IMR-90 (cell line): Measurements from ENCODE around the gene POLG2.

ENCODE experiments used
- CEBPB ChIP-seq: IDR thresholded peaks from 2 replicates; pipeline ENCODE4 v1.6.1; 2012; ENCODE audit warnings: low read depth, low read length, improper control_type of control experiment
- FOS ChIP-seq: fragments of 150-350 bp; IDR thresholded peaks from 2 replicates; pipeline ENCODE4 v1.6.1; 2016; ENCODE audit warnings: low read depth, low read length
- MAZ ChIP-seq: IDR thresholded peaks from 2 replicates; pipeline ENCODE4 v1.6.1; 2012; ENCODE audit warnings: low read depth, mild to moderate bottlenecking, low read length, improper control_type of control experiment, moderate library complexity, borderline replicate concordance
- POLR2A ChIP-seq: IDR thresholded peaks from 2 replicates; pipeline ENCODE4 v1.6.1; 2012; ENCODE audit warnings: mild to moderate bottlenecking, low read depth, low read length
- RAD21 ChIP-seq: IDR thresholded peaks from 2 replicates; pipeline ENCODE4 v1.6.1; 2012; ENCODE audit warnings: low read length, improper control_type of control experiment
- RCOR1 ChIP-seq: IDR thresholded peaks from 2 replicates; pipeline ENCODE4 v1.6.1; 2012; ENCODE audit warnings: mild to moderate bottlenecking, low read length, improper control_type of control experiment; ENCODE audit not compliant: insufficient replicate concordance
- RFX5 ChIP-seq: IDR thresholded peaks from 2 replicates; pipeline ENCODE4 v1.8.0; 2012; ENCODE audit warnings: low read depth, mild to moderate bottlenecking, low read length, moderate library complexity
- TF ChIP-seq, protein P1 (sequence below): conservative IDR thresholded peaks from 2 replicates; pipeline ENCODE4 v1.5.1; 2012; ENCODE audit warnings: mild to moderate bottlenecking, low read depth, low read length, improper control_type of control experiment
- TF ChIP-seq, protein P2 (sequence below): fragments of 150-350 bp; IDR thresholded peaks from 2 replicates; pipeline ENCODE4 v1.6.1; 2017; ENCODE audit warnings: mild to moderate bottlenecking, antibody characterized with exemption, low read length, low read depth

DNA sequence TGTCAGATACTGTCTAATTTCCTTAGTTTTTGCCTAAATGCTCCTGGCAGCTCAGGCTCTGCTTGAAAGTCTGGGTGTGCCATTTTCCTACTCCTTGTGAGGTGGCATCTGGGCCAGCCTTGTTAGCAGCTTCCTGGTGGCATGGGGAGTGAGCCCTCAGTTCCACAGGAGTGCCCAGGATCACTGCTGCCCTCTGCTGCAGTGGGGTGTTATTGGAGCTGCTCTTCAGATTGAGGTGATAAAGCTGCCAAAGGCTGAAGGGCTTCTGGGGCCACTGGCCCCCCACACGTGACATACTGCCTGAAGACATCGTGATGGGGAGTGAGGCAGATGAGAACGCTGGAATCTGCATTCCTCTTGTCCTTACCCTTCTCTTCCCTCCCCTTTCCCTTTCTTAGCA, 37.3 kb upstream of the POLG2 start:
- TF ChIP-seq, protein P1, sequence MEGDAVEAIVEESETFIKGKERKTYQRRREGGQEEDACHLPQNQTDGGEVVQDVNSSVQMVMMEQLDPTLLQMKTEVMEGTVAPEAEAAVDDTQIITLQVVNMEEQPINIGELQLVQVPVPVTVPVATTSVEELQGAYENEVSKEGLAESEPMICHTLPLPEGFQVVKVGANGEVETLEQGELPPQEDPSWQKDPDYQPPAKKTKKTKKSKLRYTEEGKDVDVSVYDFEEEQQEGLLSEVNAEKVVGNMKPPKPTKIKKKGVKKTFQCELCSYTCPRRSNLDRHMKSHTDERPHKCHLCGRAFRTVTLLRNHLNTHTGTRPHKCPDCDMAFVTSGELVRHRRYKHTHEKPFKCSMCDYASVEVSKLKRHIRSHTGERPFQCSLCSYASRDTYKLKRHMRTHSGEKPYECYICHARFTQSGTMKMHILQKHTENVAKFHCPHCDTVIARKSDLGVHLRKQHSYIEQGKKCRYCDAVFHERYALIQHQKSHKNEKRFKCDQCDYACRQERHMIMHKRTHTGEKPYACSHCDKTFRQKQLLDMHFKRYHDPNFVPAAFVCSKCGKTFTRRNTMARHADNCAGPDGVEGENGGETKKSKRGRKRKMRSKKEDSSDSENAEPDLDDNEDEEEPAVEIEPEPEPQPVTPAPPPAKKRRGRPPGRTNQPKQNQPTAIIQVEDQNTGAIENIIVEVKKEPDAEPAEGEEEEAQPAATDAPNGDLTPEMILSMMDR, result peak; percentile 16; the same call in 1 of the 2 replicates
- TF ChIP-seq FOS (no peak), RAD21 (no peak), MAZ (no peak), POLR2A (0 out of 2 replicates have a peak, but pooled peaks have one; percentile 0), RFX5 (no peak), RCOR1 (no peak), CEBPB (no peak)
- TF ChIP-seq, protein P2, sequence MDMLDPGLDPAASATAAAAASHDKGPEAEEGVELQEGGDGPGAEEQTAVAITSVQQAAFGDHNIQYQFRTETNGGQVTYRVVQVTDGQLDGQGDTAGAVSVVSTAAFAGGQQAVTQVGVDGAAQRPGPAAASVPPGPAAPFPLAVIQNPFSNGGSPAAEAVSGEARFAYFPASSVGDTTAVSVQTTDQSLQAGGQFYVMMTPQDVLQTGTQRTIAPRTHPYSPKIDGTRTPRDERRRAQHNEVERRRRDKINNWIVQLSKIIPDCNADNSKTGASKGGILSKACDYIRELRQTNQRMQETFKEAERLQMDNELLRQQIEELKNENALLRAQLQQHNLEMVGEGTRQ, result no peak
